ENCODE data around the gene KLK3.

GRCh38 chr19:50843205-50843604, 11.5 kb upstream of the KLK3 start:
- TF ChIP-seq CTCF (IDR thresholded peaks at IDR 0.05) (no peak), POLR2A (IDR thresholded peaks at IDR 0.05) (no peak), POLR2AphosphoS5 (IDR thresholded peaks at IDR 0.05; ENCODE audit: insufficient read depth in 1 of 2, low read depth in 1 of 2) (no peak)

Data from vagina (tissue), 2 donors.